ENCODE results near the gene ZNF132. TPM values are rescaled to one million over a fixed set of nuclear protein-coding genes. Genes with fewer than 3 reads are reported as not detected.
A peak's percentile ranks its signal among the peaks of the same experiment; 100 is the strongest.

Gene ZNF132
- total and polyA plus RNA-seq, 2 experiments from 2014 or later: 2.2 to 5.2 TPM

DNA sequence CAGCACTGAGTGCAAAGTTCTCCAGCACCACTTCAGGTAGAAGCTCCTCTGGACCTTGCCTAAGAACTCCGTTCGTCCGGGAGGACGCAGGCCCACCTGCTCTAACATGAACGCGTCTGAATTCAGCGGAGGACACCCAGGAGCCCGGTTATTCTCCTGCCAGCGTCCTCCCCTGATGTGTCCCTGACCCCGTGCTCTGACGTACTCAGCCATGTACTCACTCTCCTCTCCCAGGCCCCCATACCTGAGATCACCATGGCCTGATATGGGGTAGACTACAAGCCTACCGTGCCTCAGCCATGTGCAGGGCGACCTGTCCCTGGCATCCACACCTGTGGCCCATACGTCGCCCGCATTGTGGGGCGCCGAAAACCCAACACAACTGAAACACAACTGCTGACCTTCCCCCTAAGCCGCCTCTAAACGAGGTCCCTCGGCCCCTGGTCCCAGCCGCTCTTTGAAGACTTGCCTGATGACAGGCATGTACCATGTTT lies 32.2 kb downstream of the ZNF132 start:
- Histone ChIP-seq H3K4me2 (peak overlapping the region; percentile 98), H3F3A (replicated peaks; ENCODE audit: low read depth) (peaks cover 6% of the 10 kb centered on the region; the same call in 1 of the 2 replicates), H3K9me2 (ENCODE audit: insufficient read depth) (0 out of 2 replicates have a peak, but pooled peaks cover 5% of the 10 kb centered on the region), H3K27me3 (ENCODE audit: insufficient read depth) (0 out of 2 replicates have a peak, but pooled peaks cover 7% of the 10 kb centered on the region), H3K27ac (ENCODE audit: low read depth) (peak overlapping the region; percentile 50; the same call in 1 of the 2 replicates), H2AFZ (peak overlapping the region; percentile 96; the same call in 1 of the 2 replicates), H3K4me3 (peak overlapping the region; percentile 94), H3K36me3 (ENCODE audit: insufficient read depth) (no peaks in the 10 kb centered on the region), H4K20me1 (replicated peaks; ENCODE audit: insufficient read depth) (no peaks in the 10 kb centered on the region), H3K79me2 (replicated peaks; ENCODE audit: insufficient read depth) (no peaks in the 10 kb centered on the region), H3K4me1 (ENCODE audit: insufficient read depth) (no peaks in the 10 kb centered on the region)
- ATAC-seq (peak; percentile 17), DNase-seq (ENCODE audit: low spot score) (peak; percentile 29)
- peaks cover 15% of the 10 kb centered on the region for H3K27me3 Mint-ChIP-seq (ENCODE audit: insufficient read depth, low read depth, poor library complexity)
- peak overlapping the region; percentile 38 for H3K27ac Mint-ChIP-seq
- H3K4me3 Mint-ChIP-seq: peak overlapping the region; percentile 94
- H3K9me3 Mint-ChIP-seq: peaks cover 13% of the 10 kb centered on the region
- TF ChIP-seq, protein P1, sequence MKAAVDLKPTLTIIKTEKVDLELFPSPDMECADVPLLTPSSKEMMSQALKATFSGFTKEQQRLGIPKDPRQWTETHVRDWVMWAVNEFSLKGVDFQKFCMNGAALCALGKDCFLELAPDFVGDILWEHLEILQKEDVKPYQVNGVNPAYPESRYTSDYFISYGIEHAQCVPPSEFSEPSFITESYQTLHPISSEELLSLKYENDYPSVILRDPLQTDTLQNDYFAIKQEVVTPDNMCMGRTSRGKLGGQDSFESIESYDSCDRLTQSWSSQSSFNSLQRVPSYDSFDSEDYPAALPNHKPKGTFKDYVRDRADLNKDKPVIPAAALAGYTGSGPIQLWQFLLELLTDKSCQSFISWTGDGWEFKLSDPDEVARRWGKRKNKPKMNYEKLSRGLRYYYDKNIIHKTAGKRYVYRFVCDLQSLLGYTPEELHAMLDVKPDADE (IDR thresholded peaks at IDR 0.05): no peak
- no peak for TF ChIP-seq REST (IDR thresholded peaks at IDR 0.05; ENCODE audit: unreplicated experiment)
- TF ChIP-seq EZH2 (IDR thresholded peaks at IDR 0.05; ENCODE audit: low read depth, unreplicated experiment): no peak
- no peak for TF ChIP-seq POLR2AphosphoS5 (IDR thresholded peaks at IDR 0.05; ENCODE audit: low read depth)
- TF ChIP-seq CTCF (conservative IDR thresholded peaks at IDR 0.05; ENCODE audit: low read depth in 2 of 2): no peak
- no peak for TF ChIP-seq ZNF331 (CRISPR knock-in tag; IDR thresholded peaks at IDR 0.05; ENCODE audit: low read depth)
- no peak for TF ChIP-seq NANOG (IDR thresholded peaks at IDR 0.05; ENCODE audit: borderline replicate concordance)
- no peak for TF ChIP-seq JUNB (IDR thresholded peaks at IDR 0.05; ENCODE audit: unreplicated experiment)
- no peak for TF ChIP-seq ZNF114 (CRISPR knock-in tag; IDR thresholded peaks at IDR 0.05)
- TF ChIP-seq EZH2phosphoT487 (IDR thresholded peaks at IDR 0.05; ENCODE audit: unreplicated experiment): no peak
- TF ChIP-seq STAT1 (IDR thresholded peaks at IDR 0.05; ENCODE audit: unreplicated experiment): no peak
- TF ChIP-seq, protein P2, sequence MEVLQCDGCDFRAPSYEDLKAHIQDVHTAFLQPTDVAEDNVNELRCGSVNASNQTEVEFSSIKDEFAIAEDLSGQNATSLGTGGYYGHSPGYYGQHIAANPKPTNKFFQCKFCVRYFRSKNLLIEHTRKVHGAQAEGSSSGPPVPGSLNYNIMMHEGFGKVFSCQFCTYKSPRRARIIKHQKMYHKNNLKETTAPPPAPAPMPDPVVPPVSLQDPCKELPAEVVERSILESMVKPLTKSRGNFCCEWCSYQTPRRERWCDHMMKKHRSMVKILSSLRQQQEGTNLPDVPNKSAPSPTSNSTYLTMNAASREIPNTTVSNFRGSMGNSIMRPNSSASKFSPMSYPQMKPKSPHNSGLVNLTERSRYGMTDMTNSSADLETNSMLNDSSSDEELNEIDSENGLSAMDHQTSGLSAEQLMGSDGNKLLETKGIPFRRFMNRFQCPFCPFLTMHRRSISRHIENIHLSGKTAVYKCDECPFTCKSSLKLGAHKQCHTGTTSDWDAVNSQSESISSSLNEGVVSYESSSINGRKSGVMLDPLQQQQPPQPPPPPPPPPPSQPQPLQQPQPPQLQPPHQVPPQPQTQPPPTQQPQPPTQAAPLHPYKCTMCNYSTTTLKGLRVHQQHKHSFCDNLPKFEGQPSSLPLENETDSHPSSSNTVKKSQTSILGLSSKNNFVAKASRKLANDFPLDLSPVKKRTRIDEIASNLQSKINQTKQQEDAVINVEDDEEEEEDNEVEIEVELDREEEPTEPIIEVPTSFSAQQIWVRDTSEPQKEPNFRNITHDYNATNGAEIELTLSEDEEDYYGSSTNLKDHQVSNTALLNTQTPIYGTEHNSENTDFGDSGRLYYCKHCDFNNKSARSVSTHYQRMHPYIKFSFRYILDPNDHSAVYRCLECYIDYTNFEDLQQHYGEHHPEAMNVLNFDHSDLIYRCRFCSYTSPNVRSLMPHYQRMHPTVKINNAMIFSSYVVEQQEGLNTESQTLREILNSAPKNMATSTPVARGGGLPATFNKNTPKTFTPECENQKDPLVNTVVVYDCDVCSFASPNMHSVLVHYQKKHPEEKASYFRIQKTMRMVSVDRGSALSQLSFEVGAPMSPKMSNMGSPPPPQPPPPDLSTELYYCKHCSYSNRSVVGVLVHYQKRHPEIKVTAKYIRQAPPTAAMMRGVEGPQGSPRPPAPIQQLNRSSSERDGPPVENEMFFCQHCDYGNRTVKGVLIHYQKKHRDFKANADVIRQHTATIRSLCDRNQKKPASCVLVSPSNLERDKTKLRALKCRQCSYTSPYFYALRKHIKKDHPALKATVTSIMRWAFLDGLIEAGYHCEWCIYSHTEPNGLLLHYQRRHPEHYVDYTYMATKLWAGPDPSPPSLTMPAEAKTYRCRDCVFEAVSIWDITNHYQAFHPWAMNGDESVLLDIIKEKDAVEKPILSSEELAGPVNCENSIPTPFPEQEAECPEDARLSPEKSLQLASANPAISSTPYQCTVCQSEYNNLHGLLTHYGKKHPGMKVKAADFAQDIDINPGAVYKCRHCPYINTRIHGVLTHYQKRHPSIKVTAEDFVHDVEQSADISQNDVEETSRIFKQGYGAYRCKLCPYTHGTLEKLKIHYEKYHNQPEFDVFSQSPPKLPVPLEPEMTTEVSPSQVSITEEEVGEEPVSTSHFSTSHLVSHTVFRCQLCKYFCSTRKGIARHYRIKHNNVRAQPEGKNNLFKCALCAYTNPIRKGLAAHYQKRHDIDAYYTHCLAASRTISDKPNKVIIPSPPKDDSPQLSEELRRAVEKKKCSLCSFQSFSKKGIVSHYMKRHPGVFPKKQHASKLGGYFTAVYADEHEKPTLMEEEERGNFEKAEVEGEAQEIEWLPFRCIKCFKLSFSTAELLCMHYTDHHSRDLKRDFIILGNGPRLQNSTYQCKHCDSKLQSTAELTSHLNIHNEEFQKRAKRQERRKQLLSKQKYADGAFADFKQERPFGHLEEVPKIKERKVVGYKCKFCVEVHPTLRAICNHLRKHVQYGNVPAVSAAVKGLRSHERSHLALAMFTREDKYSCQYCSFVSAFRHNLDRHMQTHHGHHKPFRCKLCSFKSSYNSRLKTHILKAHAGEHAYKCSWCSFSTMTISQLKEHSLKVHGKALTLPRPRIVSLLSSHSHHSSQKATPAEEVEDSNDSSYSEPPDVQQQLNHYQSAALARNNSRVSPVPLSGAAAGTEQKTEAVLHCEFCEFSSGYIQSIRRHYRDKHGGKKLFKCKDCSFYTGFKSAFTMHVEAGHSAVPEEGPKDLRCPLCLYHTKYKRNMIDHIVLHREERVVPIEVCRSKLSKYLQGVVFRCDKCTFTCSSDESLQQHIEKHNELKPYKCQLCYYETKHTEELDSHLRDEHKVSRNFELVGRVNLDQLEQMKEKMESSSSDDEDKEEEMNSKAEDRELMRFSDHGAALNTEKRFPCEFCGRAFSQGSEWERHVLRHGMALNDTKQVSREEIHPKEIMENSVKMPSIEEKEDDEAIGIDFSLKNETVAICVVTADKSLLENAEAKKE (CRISPR knock-in tag; IDR thresholded peaks at IDR 0.05): no peak
- TF ChIP-seq CREB1 (CRISPR knock-in tag; IDR thresholded peaks at IDR 0.05; ENCODE audit: low read depth): no peak
- peaks cover 12% of the 10 kb centered on the region for H3K36me3 Mint-ChIP-seq (ENCODE audit: low read depth)
- peaks cover 17% of the 10 kb centered on the region for H3K4me1 Mint-ChIP-seq
